Fibroblast of villous mesenchyme (primary cell): ENCODE results near the gene MED8. TPM values are rescaled to one million over a fixed set of nuclear protein-coding genes. Genes with fewer than 3 reads are reported as not detected.

ENCODE experiments used
- DNase-seq: peaks from one replicate; pipeline ENCODE4 v3.0.0-alpha.2; 2010; ENCODE audit warnings: low read depth
- H3K4me3 ChIP-seq: 2 replicates; pipeline ENCODE4 v1.5.1; 2011; ENCODE audit warnings: low read depth, mild to moderate bottlenecking, low read length
- total RNA-seq: library from RNA; depleted of rRNA; stranded (reverse); fragments of >200 nt; gene quantifications from 2 replicates; pipeline ENCODE4 v1.2.3, GENCODE V29; 2012
- TF ChIP-seq, protein P1 (sequence below): IDR thresholded peaks from 2 replicates; pipeline ENCODE4 v1.5.1; 2012; ENCODE audit warnings: low read depth, mild to moderate bottlenecking, low read length; ENCODE audit not compliant: insufficient read depth

Gene MED8, protein sequence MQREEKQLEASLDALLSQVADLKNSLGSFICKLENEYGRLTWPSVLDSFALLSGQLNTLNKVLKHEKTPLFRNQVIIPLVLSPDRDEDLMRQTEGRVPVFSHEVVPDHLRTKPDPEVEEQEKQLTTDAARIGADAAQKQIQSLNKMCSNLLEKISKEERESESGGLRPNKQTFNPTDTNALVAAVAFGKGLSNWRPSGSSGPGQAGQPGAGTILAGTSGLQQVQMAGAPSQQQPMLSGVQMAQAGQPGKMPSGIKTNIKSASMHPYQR
- total RNA-seq, result 69.3 and 79.5 TPM in 2 replicates

DNA sequence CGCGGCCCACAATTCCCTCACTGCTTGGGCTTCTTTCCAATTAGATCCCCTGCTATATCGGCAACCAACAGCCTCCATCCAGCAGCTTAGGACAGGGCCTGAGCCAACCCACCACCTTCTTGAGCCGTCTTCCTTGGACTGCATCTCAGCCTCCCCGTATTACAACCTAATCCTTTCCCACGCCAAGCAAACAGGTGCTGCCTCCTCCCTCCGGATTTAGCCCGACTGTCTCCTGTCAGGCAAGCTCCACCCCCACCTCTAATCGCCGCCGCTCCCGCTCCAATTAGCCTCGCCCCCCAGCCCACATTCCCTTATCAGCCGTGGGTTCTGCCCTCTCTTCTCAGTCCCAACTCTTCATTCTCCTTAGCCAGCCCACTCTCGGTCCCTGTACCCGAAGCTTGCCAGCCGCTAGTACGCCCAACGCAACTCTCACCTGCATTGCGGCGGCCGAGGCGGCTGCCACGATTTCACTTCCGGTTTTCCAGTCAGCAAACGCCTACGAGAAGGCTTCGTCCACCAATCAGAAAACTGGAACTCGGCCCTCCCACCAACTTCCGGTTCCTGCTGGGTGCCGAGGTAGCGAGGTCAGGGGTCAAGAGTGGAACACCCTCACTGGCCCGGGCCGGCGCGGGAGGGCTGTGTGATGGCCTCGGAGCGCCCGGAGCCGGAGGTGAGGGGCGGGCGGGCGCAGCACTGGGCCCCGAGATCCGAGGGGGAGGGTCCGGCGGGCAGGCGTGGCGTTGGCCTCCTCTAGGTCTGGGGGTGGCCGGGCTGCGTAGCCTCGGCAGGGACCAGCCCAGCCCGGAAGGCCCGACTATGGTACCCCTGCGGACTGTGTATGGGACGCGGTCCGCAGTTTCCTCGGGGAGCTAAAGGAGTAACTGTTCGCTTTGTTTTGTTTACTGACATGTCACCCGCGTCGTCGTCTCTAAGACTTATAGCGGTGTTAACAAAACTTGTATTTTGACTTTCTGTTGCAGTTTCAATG lies at the start of gene MED8, which contains the start of gene SZT2:
TSS of gene MED8 (minus strand) at position 475 of the 988 bp plus-strand sequence. CDS start at position 439, 36 bp downstream.
TSS of gene SZT2 (plus strand) at position 574 of the 988 bp plus-strand sequence. CDS start at position 644, 70 bp downstream.
- TF ChIP-seq, protein P1, sequence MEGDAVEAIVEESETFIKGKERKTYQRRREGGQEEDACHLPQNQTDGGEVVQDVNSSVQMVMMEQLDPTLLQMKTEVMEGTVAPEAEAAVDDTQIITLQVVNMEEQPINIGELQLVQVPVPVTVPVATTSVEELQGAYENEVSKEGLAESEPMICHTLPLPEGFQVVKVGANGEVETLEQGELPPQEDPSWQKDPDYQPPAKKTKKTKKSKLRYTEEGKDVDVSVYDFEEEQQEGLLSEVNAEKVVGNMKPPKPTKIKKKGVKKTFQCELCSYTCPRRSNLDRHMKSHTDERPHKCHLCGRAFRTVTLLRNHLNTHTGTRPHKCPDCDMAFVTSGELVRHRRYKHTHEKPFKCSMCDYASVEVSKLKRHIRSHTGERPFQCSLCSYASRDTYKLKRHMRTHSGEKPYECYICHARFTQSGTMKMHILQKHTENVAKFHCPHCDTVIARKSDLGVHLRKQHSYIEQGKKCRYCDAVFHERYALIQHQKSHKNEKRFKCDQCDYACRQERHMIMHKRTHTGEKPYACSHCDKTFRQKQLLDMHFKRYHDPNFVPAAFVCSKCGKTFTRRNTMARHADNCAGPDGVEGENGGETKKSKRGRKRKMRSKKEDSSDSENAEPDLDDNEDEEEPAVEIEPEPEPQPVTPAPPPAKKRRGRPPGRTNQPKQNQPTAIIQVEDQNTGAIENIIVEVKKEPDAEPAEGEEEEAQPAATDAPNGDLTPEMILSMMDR, result no peak
- H3K4me3 ChIP-seq, result peak within 1 kb of the TSS; percentile 97
- DNase-seq, result peak; percentile 97

DNA sequence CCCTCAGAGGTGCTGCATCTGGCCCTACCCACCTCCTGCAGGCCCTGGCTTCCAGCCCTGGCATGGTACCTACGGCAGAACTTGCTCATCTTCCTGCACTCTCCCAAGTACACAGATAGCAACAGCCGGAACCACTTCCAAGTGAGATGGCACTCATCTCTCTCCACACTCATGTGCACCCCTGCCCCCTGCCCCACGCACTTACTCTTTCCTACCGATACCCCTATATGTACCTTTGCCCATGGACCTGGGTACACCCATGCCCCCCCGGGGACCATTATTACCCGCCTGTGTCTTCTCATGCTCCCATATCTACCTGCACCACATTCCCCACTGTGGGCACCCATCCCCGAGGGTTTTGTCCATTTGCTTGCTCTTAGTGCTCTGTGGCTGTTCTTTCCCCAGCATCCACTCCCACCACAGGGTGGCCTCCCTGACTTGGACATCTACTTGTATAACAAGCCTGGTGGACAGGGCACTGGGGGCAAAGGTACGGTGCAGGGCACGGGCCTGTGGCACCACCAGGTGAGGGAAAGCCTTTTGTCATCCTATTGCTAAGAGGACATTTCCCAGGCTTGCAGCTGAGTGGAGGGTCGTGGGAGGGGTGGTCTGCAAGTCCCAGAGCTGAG lies 49.5 kb upstream of the MED8 start:
- DNase-seq, result no peak
- TF ChIP-seq, protein P1, result no peak
- no peak overlapping the region for H3K4me3 ChIP-seq

DNA sequence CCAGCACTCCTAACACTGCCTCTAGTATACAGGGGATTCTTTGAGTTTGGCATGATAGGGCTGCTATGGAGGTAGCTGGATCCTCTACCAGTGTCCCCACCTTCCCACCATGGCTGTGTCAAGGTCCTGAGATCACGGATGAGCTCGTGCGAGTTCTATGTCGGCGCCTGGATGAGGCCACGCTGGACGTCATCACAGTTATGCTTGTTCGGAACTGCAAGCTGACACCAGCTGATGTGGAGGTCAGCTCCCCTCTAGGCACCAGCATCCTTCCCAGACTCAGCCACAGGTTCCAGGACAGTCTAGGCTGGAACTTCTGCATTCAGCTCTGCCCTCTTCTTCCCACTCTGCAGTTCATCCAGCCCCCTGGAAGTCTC lies 49.0 kb upstream of the MED8 start:
- TF ChIP-seq, protein P1, result no peak
- no peak for DNase-seq
- no peak overlapping the region for H3K4me3 ChIP-seq

DNA sequence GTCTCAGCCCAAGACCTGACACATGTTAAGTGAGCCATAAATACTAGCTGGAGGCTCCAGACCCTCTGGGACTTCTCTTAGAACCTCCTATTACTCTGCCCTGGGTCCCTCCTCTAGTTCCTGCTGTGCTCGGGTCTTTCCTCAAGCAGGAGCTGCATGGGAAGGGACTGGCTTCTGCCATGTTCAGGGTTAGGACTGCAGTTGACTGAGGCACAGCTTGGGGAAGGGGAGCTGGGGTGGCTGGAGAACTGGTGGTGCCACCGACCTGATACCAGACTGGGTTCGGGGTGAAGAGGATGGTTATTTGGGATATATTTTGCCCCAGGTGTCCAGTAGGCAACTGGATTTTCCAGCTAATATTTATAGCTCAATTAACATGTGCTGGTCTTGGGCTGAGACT lies 48.4 kb upstream of the MED8 start:
- DNase-seq, result no peak
- TF ChIP-seq, protein P1, result no peak
- H3K4me3 ChIP-seq, result no peak overlapping the region

DNA sequence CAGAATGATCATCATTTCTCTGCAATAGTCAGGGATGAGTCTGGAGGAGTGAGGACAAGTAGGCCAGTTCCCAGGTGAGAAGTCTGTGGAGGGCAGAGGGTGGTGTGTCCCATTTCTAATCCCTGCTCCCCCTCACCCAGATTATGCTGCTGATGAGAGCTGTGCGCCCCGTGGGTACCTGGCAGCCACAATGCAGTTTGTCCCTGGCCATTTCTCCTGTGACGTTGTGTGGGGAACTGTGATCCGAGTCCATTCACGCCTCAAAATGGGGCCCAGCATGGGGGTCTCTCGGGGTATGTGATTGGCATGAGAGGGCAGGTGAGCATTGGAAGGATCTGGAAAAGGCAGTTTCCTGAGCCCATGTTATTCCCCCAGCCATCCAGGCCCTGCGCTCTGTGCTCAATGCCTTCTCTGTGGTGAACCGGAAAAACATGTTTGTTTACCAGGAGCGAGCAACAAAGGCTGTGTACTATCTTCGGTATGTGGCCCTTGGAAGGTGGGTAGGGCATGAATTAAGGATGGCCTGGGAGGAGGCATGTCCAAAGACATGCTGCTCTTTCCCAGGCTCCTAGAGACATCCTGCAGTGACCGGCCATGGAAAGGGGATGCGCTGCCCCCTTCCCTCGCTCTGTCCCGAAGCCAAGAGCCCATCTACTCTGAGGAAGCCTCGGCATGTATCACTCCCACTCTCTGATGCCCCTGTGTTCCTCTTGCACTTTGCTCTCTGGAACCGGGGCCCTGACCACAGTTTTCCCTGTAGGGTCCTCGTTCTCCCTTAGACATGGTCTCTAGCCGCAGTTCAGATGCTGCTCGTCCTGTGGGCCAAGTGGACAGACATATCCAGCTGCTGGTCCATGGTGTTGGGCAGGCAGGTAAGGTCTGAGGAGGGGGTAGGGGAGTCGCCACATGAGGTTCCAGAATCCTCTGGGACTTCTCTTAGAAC lies 47.7 kb upstream of the MED8 start:
- H3K4me3 ChIP-seq, result no peak overlapping the region
- TF ChIP-seq, protein P1, result no peak
- DNase-seq, result no peak
